CD4-positive, alpha-beta T cell treated with Interleukin-1 beta for 1 hour (primary cell): Measurements from ENCODE around the gene SMG1.

Experiments used
- DNase-seq, 2 donors: peaks; one replicate each; pipeline ENCODE4 v3.0.0-alpha.2; 2020 to 2022

Gene SMG1

DNA sequence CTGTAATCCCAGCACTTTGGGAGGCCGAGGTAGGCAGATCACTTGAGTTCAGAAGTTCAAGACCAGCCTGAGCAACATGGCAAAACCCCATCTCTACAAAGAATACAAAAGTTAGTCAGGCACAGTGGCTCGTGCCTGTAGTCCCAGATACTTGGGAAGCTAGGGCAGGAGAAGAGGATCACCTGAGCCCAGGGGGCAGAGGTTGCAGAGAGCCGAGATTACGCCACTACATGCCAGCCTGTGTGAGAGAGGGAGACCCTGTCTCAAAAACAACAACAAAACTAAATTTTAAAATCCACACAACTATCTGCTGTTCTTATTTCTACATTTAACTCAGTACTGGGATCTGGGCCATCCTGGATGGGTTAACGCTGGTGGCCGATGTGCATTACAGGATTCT, 83.6 kb downstream of the SMG1 start:
- DNase-seq, result no peak

DNA sequence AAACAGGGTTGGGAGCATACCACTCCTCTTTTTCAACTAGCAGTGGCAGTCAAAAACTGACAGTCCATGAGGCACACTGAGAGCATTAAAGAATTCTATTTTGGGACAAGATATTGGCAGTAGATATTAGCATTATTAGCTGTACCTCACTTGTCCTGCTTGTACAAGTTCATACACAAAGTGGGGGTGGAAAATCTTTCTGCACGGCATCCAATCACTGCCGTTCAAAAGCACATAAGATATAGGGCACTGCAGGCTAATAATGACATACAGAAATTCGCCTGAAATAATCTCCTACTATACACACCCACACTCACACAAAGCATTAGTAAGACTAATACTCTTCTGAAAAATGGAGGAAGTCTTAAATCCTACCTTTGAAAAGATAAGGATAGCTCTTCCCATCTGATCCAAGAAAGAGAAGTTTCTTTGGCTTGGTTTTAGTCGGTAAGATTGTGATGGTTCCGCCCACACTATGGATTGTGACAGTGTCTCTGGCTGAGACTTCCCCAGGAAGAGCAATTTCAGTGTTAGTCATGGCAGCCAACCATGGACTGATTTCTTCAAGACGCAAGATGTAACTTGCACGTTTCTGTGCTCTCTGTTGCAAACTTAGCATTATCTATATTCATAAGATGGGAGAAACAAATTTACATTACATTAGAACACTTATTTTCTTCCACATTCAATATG, 84.2 kb downstream of the SMG1 start:
- DNase-seq, result no peak

DNA sequence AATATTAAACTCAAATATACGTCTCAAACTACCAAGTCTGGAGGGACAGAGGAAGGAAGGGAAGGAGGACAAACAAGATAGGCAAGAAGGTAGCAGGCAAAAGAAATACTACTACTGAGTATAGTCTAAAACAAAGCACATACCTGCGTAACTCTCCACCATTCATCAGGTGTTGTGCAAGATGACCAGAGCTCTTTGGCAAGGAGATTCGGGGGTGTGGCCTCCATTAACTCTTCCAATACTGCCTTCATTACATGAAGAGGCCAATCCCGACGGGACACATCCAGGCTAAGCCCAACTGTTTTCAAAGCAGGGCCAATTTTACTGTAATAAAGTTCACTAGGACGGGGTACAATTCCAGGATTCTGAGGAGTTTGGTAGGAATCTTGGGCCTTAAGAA, 86.7 kb downstream of the SMG1 start:
- DNase-seq, result no peak

DNA sequence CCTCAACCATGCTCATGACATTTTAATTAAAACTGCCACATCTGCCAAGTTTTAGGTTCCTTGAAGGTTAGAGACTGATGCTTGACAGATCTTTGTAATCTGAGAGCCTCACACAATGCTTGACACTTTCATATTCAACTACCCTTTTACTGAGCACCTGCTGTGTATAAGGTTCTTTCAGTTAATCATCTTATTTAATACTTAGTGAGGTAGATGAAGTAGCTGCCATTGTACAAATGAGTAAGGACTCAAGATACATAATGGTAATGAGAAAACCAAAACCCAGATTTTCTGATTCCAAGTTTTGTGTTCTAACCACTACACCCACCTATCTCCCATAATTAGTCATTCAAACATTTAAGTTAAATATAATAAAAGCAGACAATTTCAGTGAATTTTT, 89.5 kb downstream of the SMG1 start:
- DNase-seq, result no peak

DNA sequence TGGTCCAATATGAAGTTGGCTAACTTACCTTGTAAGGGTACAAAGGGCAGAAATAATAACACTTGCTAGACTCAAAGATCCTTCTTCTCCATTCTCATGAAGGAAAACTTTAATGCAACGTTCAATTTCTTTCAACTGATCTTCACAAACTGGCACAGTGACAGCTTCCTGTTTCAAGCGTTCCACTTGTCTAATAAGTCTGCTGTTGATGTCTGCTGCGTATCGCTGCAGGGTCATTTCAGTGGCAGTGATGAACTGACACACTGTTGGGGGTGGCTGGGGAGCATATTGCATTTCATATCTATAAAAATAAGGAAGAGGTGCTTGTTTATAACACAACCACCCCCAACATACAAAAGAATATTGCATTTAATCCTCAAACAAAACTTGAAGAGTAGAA, 91.3 kb downstream of the SMG1 start:
- no peak for DNase-seq

DNA sequence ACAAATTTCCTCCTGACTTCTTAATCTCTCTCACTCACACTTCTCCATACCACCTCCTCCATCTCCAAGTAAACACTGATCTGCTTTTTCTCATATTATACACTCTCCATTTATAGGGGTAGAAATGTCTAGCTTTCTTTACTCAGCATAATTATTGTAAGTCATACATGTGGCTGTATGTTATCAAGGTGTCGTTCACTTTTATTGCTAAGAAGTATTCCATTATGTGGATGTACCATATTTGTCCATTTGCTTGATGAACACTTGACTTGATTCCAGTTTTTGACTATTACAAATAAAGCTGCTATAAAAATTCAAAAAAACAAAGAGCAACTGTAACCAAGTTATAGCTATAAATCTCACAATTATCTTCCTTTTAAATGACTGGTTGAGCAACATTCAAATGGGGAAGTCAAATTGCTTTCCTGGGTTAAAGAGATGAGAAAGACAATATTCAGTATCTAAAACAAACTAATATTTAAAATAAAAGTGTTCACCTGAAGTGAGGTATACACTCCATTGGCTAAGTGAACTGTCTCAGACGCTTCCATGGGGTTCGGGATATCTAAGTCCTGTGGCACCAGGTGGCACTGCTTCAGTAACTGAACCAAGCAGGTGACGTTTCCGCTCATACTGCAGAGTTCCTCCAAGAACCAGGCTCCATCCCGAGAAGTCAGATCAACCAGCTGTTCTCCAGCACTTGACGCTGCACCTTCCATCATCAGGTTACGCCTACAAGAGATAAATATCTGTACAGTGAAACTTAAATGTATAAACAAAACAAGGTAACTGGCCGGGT, 92.3 kb downstream of the SMG1 start:
- no peak for DNase-seq

DNA sequence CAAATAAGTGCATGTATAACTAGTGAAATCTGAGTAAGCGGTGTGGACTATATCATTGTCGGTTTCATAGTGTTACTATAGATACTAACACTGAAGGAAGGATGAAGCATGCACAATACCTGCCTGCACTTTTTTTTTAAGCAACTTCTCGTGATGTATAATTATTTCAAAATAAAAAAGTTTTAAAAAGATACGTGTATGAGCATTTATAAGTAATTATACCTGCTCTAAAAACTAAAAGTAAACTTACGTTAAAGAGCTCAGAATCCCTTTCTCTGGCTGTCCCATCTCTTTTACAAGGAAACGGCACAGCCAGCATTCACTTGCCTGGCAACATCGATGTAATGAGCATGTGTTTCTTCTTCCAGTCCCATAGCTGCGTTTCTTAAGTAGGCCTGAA, 93.6 kb downstream of the SMG1 start:
- DNase-seq, result no peak

DNA sequence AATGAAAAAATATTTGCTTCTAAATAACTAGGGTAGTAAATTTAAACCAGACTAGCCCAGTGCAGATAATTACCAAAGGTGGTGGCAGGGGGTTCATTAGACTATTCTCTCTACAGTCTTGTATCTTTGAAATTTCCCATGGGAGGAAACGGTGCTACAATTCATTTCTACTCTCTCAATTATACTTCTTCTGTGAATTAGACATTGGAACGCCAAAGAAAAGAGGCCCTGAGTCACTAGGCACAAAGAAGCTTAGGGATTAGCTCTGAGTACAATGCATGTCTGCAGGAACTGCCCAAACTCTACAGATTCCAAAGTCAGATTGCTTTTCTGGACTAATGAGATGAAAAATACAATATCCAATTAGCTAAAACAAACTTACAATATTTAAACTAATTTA, 94.2 kb downstream of the SMG1 start:
- no peak for DNase-seq

DNA sequence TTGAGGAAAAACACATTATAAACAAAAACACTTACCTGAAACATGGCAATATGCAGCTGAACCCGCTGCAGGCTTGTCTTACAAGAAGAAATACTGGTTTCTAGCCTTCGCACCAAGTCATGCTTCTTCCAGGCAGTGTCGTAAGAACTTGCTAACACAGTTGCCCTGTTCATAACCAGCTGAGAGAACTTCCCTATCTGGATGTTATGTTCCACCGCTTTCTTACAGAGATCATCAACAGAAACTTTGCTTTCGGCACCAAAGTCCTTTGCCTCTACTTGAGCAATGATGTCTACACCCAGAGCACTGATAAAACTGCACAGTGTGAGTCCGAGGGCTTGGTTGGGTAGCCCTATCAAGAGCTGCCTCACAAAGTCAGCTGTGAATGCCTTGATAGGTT, 97.0 kb downstream of the SMG1 start:
- no peak for DNase-seq

DNA sequence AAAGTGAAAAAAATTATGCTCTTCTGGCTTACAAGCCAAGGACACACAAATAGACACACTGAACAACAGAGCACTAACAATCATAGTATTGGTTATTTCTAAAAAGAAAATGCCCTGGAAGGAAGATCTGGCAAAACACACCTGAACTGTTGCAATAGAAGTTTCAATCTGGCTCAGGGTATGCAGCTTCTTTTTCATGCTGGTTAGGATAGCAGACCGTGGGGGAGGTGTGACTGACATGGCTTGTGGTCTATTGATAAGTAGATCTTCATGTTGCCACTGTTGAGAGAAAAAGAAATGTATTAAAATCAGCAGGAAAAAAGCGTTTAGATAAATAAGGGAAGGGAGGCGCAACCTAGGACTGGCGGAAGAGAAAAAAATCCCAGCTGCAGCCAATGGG, 98.3 kb downstream of the SMG1 start:
- DNase-seq, result no peak

DNA sequence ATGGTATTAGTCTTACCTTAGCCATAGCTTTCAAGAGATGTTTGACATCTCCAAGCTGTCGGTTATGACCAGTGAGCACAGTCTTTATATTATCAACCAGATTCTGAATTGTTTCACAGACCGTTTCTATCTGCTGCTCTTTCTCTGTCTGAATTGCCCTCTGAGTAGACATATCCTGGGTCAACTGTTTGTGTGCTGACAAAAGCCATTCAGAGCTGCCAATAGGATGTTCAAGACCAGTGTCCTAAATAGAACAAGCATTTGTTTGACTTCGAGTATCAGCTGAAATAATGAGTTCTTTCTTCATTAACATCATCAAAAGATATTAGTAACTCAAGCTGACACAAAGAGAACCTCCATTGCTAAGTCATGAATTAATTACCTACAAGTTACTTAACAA, 109.9 kb downstream of the SMG1 start:
- DNase-seq, result no peak

DNA sequence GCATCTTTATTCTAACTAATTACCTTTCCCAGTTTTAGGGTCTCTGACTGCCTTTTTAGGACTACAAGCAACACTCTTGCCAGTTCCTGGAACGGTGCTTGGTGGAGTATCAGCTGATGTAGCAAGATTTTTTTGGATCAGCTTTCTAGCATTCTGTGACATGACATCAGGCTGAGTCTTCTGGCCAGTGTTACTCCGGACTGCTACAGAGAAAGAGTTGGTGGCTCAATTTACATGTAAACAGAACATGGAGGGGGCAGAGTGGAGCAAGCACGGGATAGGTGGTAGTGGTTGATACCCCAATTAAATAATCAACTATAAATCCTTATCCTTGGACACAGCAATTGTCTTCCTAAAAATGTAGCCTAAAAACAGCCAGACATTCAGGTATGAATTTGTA, 114.3 kb downstream of the SMG1 start:
- no peak for DNase-seq

DNA sequence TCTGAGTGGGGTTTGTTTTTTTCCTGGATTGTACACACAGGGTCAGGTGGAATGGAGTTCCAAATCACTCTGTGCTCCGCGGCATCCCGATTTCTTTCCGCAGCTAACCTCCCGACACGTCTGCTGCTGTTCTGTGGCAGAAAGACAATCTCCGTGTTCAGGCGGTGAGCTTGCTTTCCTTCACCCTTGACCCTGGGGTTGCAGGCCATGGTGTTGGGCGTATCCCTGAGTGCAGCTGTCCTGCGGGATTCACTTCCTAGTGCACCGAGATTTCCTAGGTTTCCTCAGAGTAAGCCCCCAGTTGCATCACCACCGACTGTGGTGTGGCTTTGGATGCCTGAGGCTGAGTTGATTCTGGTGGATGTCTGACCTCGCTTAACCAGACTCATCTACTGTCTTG, 117.0 kb downstream of the SMG1 start:
- no peak for DNase-seq

DNA sequence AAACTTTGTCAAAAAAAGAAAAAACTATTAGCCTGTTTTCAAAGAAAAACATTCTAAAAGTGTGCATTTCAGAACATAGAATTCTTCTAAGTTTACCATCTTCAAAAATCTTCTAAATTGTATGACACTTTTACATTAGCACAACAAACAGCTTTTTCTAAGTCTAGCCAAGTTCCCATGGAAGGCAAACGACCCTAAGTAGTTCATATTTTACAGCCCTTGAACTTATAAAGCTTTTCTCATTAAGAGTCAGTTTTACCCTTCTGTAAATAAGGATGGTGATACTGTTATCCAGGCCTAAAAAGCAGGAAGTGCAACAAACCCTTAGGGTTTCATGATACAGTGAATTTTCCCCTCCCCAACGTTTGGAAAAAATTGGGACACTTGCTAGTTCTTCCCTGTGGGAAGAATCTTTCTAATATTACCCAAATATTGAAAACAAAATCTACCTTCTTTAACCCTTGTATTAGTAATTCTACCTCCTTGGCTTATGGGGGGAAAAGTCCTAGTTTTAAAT, 120.9 kb downstream of the SMG1 start:
- DNase-seq, result no peak

DNA sequence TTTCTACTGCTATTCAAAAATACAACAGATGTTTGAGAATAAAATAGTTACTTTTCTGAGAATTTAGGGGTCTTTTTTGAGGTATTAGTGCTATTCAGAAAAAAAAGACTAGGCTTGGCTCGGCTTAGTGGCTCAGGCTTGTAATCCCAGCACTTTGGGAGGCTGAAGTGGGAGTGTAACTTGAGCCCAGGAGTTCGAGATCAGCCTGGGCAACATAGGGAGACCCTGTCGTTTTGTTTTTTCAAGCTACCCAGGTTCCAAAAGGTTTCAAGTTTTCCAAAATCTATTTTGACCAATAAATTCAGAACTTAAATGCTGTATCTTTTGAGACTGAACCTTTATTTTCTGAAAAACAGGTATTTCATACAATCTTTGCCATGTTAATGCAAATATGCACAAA, 121.7 kb downstream of the SMG1 start:
- no peak for DNase-seq

DNA sequence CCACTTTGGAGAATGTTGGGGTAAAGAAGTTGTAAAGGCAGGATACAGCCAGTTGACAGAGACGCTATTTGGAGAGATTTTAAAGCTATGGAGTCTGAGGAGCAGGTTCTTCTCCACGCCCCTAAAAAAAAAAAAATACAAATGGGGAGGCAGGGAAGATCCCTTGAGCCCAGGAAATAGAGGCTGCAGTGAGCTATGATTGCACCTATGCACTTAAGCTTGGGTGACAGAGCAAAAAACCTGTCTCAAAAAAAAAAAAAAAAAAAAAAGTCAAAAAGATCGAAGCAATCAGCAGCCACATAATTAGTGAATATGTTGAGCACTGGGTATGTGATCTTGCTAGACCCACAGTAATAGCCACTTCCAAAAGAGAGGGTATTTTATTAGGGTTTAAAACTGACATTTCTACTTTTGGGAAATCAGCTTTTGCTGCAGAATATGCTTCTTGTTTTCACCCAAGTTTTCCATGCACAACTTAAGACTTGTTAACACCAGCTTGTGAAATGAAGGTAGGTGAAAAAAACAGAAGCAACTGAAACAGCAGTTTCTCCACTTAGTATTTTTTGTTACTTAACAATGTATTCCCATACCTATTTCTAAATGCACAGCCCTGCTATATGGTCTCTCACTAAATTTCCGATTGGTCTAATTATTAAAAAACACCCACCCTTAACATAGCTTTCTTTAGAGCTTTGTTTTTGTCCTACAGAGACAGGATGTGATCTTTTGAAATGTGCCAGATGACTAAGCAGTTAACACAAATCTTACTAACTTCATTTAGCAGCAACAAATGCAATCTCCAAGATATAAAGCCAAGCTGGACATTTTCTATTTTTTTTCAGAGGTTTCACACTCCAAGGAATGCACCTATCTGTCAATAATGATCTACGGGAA, 122.4 kb downstream of the SMG1 start:
- DNase-seq, result no peak

DNA sequence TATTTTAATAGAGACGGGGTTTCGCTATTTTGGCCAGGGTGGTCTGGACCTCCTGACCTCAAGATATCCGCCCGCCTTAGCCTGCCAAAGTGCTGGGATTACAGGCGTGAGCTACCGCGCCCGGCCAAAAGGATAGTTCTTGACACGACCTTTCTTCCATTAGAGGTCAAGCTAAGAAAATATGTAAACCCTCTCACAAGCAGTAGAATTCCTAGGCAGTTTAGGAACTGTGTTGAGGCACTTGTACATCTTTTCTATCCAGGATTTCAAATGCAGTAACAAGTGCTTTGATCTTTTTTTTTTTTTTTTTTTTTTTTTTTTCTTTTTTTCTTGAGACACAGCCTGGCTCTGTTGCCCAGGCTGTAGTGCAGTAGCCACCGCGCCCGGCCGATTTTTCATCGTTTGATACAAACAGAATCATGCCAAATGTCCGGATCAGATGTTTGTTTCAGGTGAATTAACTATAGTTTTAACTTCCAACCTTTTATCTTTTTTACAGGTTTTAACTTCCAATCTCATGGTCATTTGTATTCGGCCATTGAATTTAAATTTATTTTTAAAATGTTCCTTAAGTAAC, 123.4 kb downstream of the SMG1 start:
- DNase-seq, result no peak

DNA sequence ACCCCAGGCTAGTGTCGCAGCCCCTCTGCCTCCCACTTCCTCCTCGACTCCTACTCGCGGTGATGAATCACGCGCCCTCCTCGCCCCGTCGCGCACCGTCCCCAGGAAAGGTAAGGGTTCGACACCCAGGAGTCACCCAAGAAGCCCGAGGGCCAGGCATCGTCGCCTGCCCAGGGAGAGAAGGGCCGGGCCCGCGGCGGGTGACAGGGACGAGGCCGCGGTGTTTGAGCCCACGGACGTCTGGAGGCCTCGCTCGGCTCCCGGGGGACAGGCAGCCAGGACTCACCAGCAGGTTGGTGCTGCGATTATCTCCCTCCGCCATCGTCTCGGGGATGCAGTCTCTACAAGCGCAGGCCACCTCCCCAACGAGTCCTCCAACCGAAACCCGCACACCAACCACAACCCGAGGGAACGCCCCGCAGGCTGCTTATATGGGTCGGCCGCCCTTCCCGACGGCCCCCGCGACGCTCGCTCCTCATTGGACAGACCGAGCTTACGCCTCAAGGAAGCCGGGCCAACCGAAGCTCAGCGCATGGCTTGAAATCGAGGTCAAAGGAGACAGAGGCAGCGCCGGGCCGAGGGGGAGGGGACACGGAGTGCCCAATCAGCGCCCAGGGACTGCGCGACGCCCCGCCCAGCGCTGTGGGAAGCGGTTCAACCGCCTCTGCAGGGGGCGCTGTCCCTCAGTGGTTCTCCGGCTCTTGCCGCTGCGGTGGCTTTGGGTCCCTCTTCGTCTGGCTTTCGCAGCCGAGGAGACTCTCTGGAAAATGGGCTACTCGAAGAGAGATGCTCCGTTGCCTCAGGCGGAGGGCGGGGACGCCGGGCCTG, 124.8 kb downstream of the SMG1 start, which contains the start of gene ARL6IP1:
ARL6IP1 (minus strand) TSS at position 405 of the 828 bp plus-strand sequence; CDS start at position 322, 83 bp downstream.
- DNase-seq, result peak; percentile 99 to 100

DNA sequence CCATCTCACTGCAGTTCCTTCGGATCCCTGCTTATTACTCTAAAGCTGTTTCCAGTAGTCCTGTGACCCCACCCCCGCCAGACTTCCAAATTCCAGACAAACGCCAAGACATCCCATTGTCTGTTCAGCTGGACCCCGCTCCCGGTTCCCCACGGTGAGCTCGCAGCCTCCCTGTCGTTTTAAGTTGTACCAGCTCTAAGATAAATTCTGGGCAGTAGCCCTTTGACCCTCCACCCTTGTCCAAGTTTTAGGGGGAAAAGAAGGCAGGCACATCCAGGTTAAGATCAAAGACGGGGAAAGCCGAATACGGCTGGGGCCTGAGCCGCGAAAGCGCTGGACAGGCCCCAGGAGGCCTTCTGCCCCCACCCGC, 125.4 kb downstream of the SMG1 start:
- no peak for DNase-seq

DNA sequence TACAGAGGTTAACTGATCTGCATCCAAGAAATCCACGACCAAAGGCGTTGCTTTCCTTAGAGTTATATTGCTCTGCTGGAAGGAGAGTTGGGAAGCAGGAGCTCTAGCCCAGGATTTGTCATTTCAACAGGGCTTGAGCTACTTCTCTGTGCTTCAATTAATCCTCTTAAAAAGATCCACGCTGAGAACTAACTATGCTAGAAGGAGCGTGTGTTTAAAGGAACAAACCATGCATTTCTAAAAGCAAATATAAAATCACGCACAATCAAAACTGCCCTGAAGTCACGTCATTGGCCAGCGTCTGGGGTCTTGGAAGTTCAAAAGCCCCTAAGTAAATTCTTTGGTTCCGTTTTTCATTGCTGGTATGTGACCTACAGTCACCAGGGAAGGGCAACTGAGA, 125.9 kb downstream of the SMG1 start:
- no peak for DNase-seq

DNA sequence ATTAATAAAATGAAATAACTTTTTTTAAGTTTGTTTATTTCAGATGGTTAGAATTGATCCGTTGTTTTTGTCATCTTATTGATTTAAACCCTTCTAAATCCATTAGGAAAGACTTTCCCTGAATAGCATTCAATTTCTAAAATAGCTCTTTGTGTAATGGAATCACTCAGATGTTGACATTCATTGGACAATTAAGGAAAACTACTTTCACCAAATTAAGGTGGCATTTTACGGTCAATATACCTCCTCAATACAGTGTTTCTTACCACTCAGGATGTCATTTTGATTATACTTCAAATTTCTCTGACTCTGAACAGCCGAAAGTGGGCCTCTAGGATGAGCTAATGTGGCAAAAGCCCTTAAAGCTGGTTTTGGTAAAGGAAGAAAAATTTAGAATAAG, 126.7 kb downstream of the SMG1 start:
- no peak for DNase-seq

DNA sequence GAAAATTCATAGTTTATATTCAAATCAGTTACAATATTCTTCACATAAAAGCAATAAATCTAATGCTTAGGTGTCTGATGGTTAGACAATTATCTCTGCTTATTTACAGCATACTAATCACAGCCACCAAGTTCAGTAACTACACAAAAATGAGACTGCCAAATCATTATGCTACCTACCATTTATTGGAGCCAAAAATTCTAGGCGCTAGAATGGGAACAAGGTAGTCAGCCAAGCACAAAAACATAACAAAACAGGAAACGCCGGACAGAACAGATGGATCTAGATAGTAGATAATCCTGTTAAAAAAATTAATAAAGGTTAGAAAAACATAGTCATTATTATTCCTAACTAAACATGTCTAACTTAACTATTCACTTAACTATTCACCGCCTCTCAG, 128.5 kb downstream of the SMG1 start:
- DNase-seq, result no peak
